Myometrial cell (primary cell): ENCODE measurements around the gene LSM14A. TPM values are rescaled to one million over a fixed set of nuclear protein-coding genes. Genes with fewer than 3 reads are reported as not detected.

Experiments
- total RNA-seq: library from RNA; depleted of rRNA; stranded (reverse); fragments of >200 nt; gene quantifications from 2 replicates; pipeline ENCODE4 v1.2.3, GENCODE V29; 2015

The LSM14A gene
- total RNA-seq, result 39.5 and 60.5 TPM in 2 replicates

GRCh38 chr19:34171877-34172660, at the start of gene LSM14A:
Gene LSM14A, plus strand, starts transcription at chr19:34172504. Its CDS starts 139 bp downstream, at chr19:34172643.

GRCh38 chr19:34254046-34254697, 81.9 kb downstream of the LSM14A start, which contains the start of gene GARRE1:
Gene GARRE1, plus strand, starts transcription at chr19:34254554. Its CDS starts 45,920 bp downstream, at chr19:34300474.

Other genes with a start within 250 kb of the LSM14A start
- 5.5 and 9.7 TPM in 2 replicates for gene GARRE1, start 82.0 kb downstream of the LSM14A start, total RNA-seq
- gene GPI, start 192.7 kb downstream of the LSM14A start, total RNA-seq, result 261 and 266 TPM in 2 replicates
- gene PDCD2L, start 231.9 kb downstream of the LSM14A start, total RNA-seq, result 12.8 and 15.0 TPM in 2 replicates